ENCODE data around the gene DBF4. TPM values are rescaled to one million over a fixed set of nuclear protein-coding genes. Genes with fewer than 3 reads are reported as not detected.

Gene DBF4
- total RNA-seq, 1 experiment from 2014 or later: 50.3 TPM

Other genes with a start within 250 kb of the DBF4 start
- 0.31 TPM in 1 of 2 replicates, not detected in the other for gene RUNDC3B, start 248.1 kb upstream of the DBF4 start, total RNA-seq (2014; rRNA removed; shearing (Covaris generic))
- gene SLC25A40, start 133 bp upstream of the DBF4 start, total RNA-seq (2014; rRNA removed; shearing (Covaris generic)): 24.5 and 25.8 TPM in 2 replicates
- 3.1 and 5.0 TPM in 2 replicates for gene ADAM22, start 57.8 kb downstream of the DBF4 start, total RNA-seq (2014; rRNA removed; shearing (Covaris generic))